Testis (tissue), 5 donors: Measurements from ENCODE around the gene TMEM14C. TPM values are rescaled to one million over a fixed set of nuclear protein-coding genes. Genes with fewer than 3 reads are reported as not detected.
A peak's percentile ranks its signal among the peaks of the same experiment; 100 is the strongest.

ENCODE experiments used
- DNase-seq: peaks from one replicate; pipeline ENCODE4 v3.0.0-alpha.2; 2019
- H3K27ac ChIP-seq, 2 donors: fragments of 200-600 bp; sonication (generic); one replicate each; pipeline ENCODE4 v1.5.1; 2019
- H3K27me3 ChIP-seq: fragments of 200-600 bp; sonication (generic); one replicate; pipeline ENCODE4 v1.5.1; 2019
- H3K36me3 ChIP-seq: fragments of 200-600 bp; sonication (generic); one replicate; pipeline ENCODE4 v1.5.1; 2017; ENCODE audit warnings: low read depth; ENCODE audit errors: missing control alignments
- H3K4me1 ChIP-seq: fragments of 200-600 bp; sonication (generic); one replicate; pipeline ENCODE4 v1.5.1; 2019
- H3K4me3 ChIP-seq, 2 donors: fragments of 200-600 bp; sonication (generic); one replicate each; pipeline ENCODE4 v1.5.1; 2017 to 2019
- H3K9me3 ChIP-seq: fragments of 200-600 bp; sonication (generic); one replicate; pipeline ENCODE4 v1.5.1; 2017
- POLR2A ChIP-seq: fragments of 450-650 bp; IDR thresholded peaks from one replicate; pipeline ENCODE4 v1.6.1; 2017; ENCODE audit warnings: antibody characterized with exemption, mild to moderate bottlenecking, moderate library complexity
- WGBS, 2 donors: methylation state at CpG; one replicate each; pipeline ENCODE4 v1.1.5; 2018; 5-methylcytosine and 5-hydroxymethylcytosine counted together
- intact Hi-C: fragments of 100-400 bp; cut with DNase I; formaldehyde crosslinking; loops from one replicate; pipeline ENCODE4 v1.15.1; 2023; ENCODE audit warnings: low total_unique reads
- long read RNA-seq, 2 donors: transcript quantifications; one replicate each; lab custom pipeline, GENCODE V29; 2026
- polyA plus RNA-seq: library from polyadenylated mRNA; stranded (reverse); fragments of 350-450 nt; fragmentation: Illumina TruSeq; extraction: RNeasy Lipid Tissue Mini Kit (QIAGEN cat#74804); gene quantifications from one replicate; pipeline ENCODE4 v1.2.3, GENCODE V29; 2014; ENCODE audit warnings: low read depth, low replicate concordance; ENCODE audit not compliant: insufficient read depth
- total RNA-seq, 2 donors: library from RNA; depleted of rRNA; stranded (reverse); fragments of >200 nt; gene quantifications; one replicate each; pipeline ENCODE4 v1.2.3, GENCODE V29; 2016
- TF ChIP-seq, protein P1 (sequence below), 3 experiments: fragments of 450-650 bp in 2 of 3; fragments of 200-600 bp in 1 of 3; sonication (generic) in 1 of 3; IDR thresholded peaks; one replicate each; pipeline ENCODE4 v1.5.1; 2016 to 2019; ENCODE audit warnings: antibody characterized with exemption in 3 of 3, mild to moderate bottlenecking in 2 of 3, moderate library complexity in 1 of 3

The TMEM14C gene
- 10 to 100 TPM; 71.3 to 83.4 TPM for total RNA-seq
- 90.1 TPM for polyA plus RNA-seq
- long read RNA-seq, donor 1, transcript TMEM14C-201 (6 exons, 1,113 nt), result major isoform, 110 of 132 reads
- long read RNA-seq, donor 1, partial matches to known transcripts, result 17 of 132 reads
- long read RNA-seq, donor 1, other reads (novel, unspliced or antisense), result 0 of 132 reads
- long read RNA-seq, donor 2, transcript TMEM14C-201 (6 exons, 1,113 nt), result major isoform, 71 of 93 reads
- long read RNA-seq, donor 2, partial matches to known transcripts, result 15 of 93 reads
- long read RNA-seq, donor 2, other reads (novel, unspliced or antisense), result 5 of 93 reads

DNA sequence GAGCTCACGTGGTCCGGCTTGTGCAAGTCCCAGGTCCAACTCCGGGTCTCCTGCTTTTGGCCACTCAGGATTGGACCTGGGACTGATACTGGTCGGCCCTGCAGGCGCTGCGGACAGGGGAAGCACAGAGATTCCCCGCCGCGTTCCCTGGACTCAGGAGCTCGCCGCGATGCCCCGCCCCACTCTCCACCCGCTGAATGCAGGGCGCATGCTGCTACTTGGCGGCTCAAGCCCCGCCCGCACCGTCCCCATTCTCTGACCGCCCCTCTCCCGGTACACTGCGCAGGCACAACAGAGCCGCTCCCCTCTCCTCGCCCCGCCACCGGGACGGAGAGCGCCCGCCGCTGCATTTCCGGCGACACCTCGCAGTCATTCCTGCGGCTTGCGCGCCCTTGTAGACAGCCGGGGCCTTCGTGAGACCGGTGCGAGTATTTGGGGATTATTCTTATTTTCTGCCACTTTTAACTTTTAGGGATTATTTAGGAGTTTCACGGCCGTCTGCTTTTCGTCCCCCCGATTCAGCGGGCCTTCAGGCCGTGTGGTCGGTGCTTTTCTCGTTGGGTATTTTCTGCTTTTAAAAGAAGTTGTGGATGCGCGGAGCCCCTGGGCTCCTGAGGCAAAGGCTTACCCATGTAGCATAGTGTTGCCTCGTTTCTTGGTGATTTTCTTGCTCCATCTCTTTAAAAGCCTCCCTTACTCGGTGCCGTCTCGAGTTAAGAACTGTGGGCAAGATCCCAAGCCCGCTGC lies at the start of gene TMEM14C:
Gene TMEM14C (plus strand): TSS at position 251 of the 747 bp plus-strand sequence. CDS start 1,544 bp downstream, outside the sequence.
- Histone ChIP-seq H3K4me1 (peaks cover 29% of the 10 kb centered on the region), H3K4me3 (peak within 1 kb of the TSS; percentile 76 to 85), H3K27me3 (no peaks in the 10 kb centered on the region), H3K36me3 (no peaks in the 10 kb centered on the region), H3K9me3 (no peaks in the 10 kb centered on the region), H3K27ac (peak within 1 kb of the TSS; percentile 66 to 92)
- TF ChIP-seq, protein P1, sequence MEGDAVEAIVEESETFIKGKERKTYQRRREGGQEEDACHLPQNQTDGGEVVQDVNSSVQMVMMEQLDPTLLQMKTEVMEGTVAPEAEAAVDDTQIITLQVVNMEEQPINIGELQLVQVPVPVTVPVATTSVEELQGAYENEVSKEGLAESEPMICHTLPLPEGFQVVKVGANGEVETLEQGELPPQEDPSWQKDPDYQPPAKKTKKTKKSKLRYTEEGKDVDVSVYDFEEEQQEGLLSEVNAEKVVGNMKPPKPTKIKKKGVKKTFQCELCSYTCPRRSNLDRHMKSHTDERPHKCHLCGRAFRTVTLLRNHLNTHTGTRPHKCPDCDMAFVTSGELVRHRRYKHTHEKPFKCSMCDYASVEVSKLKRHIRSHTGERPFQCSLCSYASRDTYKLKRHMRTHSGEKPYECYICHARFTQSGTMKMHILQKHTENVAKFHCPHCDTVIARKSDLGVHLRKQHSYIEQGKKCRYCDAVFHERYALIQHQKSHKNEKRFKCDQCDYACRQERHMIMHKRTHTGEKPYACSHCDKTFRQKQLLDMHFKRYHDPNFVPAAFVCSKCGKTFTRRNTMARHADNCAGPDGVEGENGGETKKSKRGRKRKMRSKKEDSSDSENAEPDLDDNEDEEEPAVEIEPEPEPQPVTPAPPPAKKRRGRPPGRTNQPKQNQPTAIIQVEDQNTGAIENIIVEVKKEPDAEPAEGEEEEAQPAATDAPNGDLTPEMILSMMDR (IDR thresholded peaks at IDR 0.05), result peak in 1 of 3 experiments; percentile 3
- TF ChIP-seq POLR2A, result no peak
- peak; percentile 100 for DNase-seq
- WGBS, 2 donors, result 0% methylated on average over 31 to 55 of the region's 55 CpGs
- intact Hi-C loops, result no loop called here

- WGBS, 2 donors, result 62 to 72% methylated on average over 7 of the region's 7 CpGs
- intact Hi-C loops, result no loop called here
Measured at GRCh38 chr6:10676403-10676802, 46.5 kb upstream of the TMEM14C start.

DNA sequence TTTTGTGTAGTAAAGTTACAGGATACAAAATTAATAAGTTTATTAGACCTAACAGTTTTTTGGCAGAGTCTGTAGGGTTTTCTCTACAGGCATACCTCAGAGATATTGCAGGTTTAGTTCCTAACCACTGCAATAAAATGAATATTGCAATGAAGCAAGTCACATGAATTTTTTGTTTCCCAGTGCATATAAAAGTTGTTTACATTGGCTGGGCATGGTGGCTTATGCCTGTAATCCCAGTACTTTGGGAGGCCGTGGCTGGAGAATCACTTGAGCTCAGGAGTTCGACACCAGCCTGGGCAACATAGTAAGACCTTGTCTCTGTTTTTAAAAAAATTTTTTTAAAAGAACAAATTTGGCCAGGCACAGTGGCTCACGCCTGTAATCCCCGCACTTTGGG lies 44.4 kb upstream of the TMEM14C start:
- Histone ChIP-seq H3K4me3 (no peak overlapping the region), H3K9me3 (no peaks in the 10 kb centered on the region), H3K36me3 (no peaks in the 10 kb centered on the region), H3K27me3 (no peaks in the 10 kb centered on the region), H3K4me1 (no peaks in the 10 kb centered on the region), H3K27ac (no peak overlapping the region)
- 88 to 97% methylated on average over 4 of the region's 4 CpGs for WGBS, 2 donors
- no peak for DNase-seq
- intact Hi-C loops, result no loop called here
- TF ChIP-seq, protein P1 (IDR thresholded peaks at IDR 0.05), result no peak
- TF ChIP-seq POLR2A, result no peak

More at GRCh38 chr6:10676403-10676802, 46.5 kb upstream of the TMEM14C start:
- TF ChIP-seq POLR2A, result no peak
- TF ChIP-seq, protein P1 (IDR thresholded peaks at IDR 0.05), result no peak
- Histone ChIP-seq H3K4me1 (no peaks in the 10 kb centered on the region), H3K27ac (no peak overlapping the region), H3K9me3 (no peaks in the 10 kb centered on the region), H3K36me3 (no peaks in the 10 kb centered on the region), H3K4me3 (peak overlapping the region in 1 of 2 donors; percentile 36), H3K27me3 (no peaks in the 10 kb centered on the region)
- DNase-seq, result peak; percentile 81

GRCh38 chr6:10681795-10682194 lies 41.1 kb upstream of the TMEM14C start:
- H3K27ac ChIP-seq, result no peak overlapping the region
- TF ChIP-seq, protein P1 (IDR thresholded peaks at IDR 0.05), result no peak
- TF ChIP-seq POLR2A, result no peak
- DNase-seq, result no peak
- intact Hi-C loops, result no loop called here
- no peaks in the 10 kb centered on the region for H3K27me3 ChIP-seq
- 37 to 41% methylated on average over 3 of the region's 3 CpGs for WGBS, 2 donors
- no peaks in the 10 kb centered on the region for H3K4me1 ChIP-seq
- H3K9me3 ChIP-seq, result no peaks in the 10 kb centered on the region
- no peak overlapping the region for H3K4me3 ChIP-seq
- H3K36me3 ChIP-seq, result no peaks in the 10 kb centered on the region
